GM12878 (cell line): ENCODE results near the gene TSHZ2. TPM values are rescaled to one million over a fixed set of nuclear protein-coding genes. Genes with fewer than 3 reads are reported as not detected.

Experiments used
- ATAC-seq: fragments of 200-7000 bp; cut with Tn5 transposase; 3 replicates; pipeline ENCODE4 v1.9.1; 2020; ENCODE audit warnings: mild to moderate bottlenecking, moderate library complexity
- BruUV-seq: library from RNA; stranded (reverse); fragments of 400-500 nt; replicated peaks from 2 replicates; lab custom pipeline; 2021; lab: Mats Ljungman, UMichigan
- CTCF ChIA-PET: fragments of 300-600 bp; sonication (Branson Sonifier 250); formaldehyde crosslinking; extraction: SDS; loops from one replicate; lab custom pipeline; 2021; ENCODE audit warnings: inconsistent platforms; lab: Yijun Ruan, JAX
- POLR2A ChIA-PET: fragments of 350-600 bp; formaldehyde crosslinking; extraction: SDS; loops from one replicate; lab custom pipeline; 2021; ENCODE audit warnings: inconsistent platforms; lab: Charles Lee
- RAD21 ChIA-PET: fragments of 300-600 bp; sonication (Branson Sonifier 250); formaldehyde crosslinking; loops from one replicate; lab custom pipeline; 2023; ENCODE audit warnings: antibody characterized with exemption; ENCODE audit not compliant: unreplicated experiment; lab: Charles Lee
- SMC1A ChIA-PET: fragments of 300-600 bp; sonication (Branson Sonifier 250); formaldehyde crosslinking; loops from one replicate; lab custom pipeline; 2023; ENCODE audit not compliant: unreplicated experiment, uncharacterized antibody; lab: Charles Lee
- DNase-seq: peaks from one replicate; pipeline ENCODE4 v3.0.0-alpha.2; 2011; ENCODE audit warnings: low read depth, low spot score
- FAIRE-seq: peaks from 3 replicates; lab custom pipeline; 2011; peaks lifted over from hg19 to GRCh38; lab: Jason Lieb, UNC
- H2AFZ ChIP-seq: 2 replicates; pipeline ENCODE4 v1.6.0; 2011; ENCODE audit warnings: low read depth, low read length, control low read depth; ENCODE audit not compliant: control insufficient read depth
- H3K27ac ChIP-seq: 2 replicates; pipeline ENCODE4 v1.5.1; 2011; ENCODE audit warnings: control low read depth; ENCODE audit not compliant: control insufficient read depth, insufficient read depth
- H3K27me3 ChIP-seq, 2 experiments: replicated peaks in 1 of 2; 2 replicates each; pipeline versions ENCODE4 v1.6.0 to v1.6.1; 2011; ENCODE audit warnings: low read length in 1 of 2; ENCODE audit not compliant: control insufficient read depth in 2 of 2, insufficient read depth in 2 of 2
- H3K36me3 ChIP-seq, 2 experiments: 2 replicates each; pipeline ENCODE4 v1.5.1; 2011; ENCODE audit warnings: low read length in 1 of 2; ENCODE audit not compliant: control insufficient read depth in 2 of 2, insufficient read depth in 2 of 2
- H3K4me1 ChIP-seq: 2 replicates; pipeline ENCODE4 v1.6.1; 2011; ENCODE audit warnings: mild to moderate bottlenecking, low read length, moderate library complexity, mixed read lengths; ENCODE audit not compliant: control insufficient read depth, insufficient read depth
- H3K4me2 ChIP-seq: 2 replicates; pipeline ENCODE4 v1.6.0; 2011; ENCODE audit warnings: control low read depth; ENCODE audit not compliant: control insufficient read depth, insufficient read depth
- H3K4me3 ChIP-seq: fragments of 200-600 bp; sonication (generic); 2 replicates; pipeline ENCODE4 v1.5.1; 2016
- H3K79me2 ChIP-seq: 2 replicates; pipeline ENCODE4 v1.6.0; 2011; ENCODE audit warnings: low read length; ENCODE audit not compliant: control insufficient read depth, insufficient read depth
- H3K9ac ChIP-seq: 2 replicates; pipeline ENCODE4 v1.8.0; 2011; ENCODE audit warnings: low read length, control low read depth, mixed read lengths; ENCODE audit not compliant: control insufficient read depth, insufficient read depth
- H3K9me3 ChIP-seq: replicated peaks from 3 replicates; pipeline ENCODE4 v1.5.1; 2011; ENCODE audit warnings: mild to moderate bottlenecking, low read length; ENCODE audit not compliant: control insufficient read depth, insufficient read depth
- H4K20me1 ChIP-seq: 2 replicates; pipeline ENCODE4 v1.6.0; 2011; ENCODE audit not compliant: control insufficient read depth, insufficient read depth
- BACH1 ChIP-seq: fragments of 450-650 bp; IDR thresholded peaks from 2 replicates; pipeline ENCODE4 v1.6.1; 2017; ENCODE audit warnings: mild to moderate bottlenecking, borderline replicate concordance
- CBFB ChIP-seq: IDR thresholded peaks from 2 replicates; pipeline ENCODE4 v1.6.1; 2016; ENCODE audit warnings: antibody characterized with exemption, low read depth
- FOS ChIP-seq: IDR thresholded peaks from 3 replicates; pipeline ENCODE4 v1.6.1; 2011; ENCODE audit warnings: borderline replicate concordance; ENCODE audit not compliant: insufficient read length; ENCODE audit errors: extremely low read depth
- GATAD2B ChIP-seq: fragments of 450-650 bp; conservative IDR thresholded peaks from 2 replicates; pipeline ENCODE4 v1.6.1; 2017; ENCODE audit warnings: low read depth, mild to moderate bottlenecking, moderate library complexity
- MYC ChIP-seq: IDR thresholded peaks from 2 replicates; pipeline ENCODE4 v1.6.1; 2011; ENCODE audit warnings: mild to moderate bottlenecking, low read length, moderate library complexity, inconsistent platforms; ENCODE audit not compliant: insufficient read depth, insufficient replicate concordance, insufficient read length, severe bottlenecking
- SMARCA5 ChIP-seq: fragments of 450-650 bp; IDR thresholded peaks from 2 replicates; pipeline ENCODE4 v1.6.1; 2017; ENCODE audit warnings: mild to moderate bottlenecking
- SRF ChIP-seq, 2 experiments: IDR thresholded peaks; 2 replicates each; pipeline ENCODE4 v1.6.1; 2011; ENCODE audit warnings: low read depth in 2 of 2, low read length in 2 of 2, mild to moderate bottlenecking in 1 of 2, moderate library complexity in 1 of 2
- ZSCAN29 ChIP-seq: fragments of 450-650 bp; IDR thresholded peaks from 2 replicates; pipeline ENCODE4 v1.6.1; 2017; ENCODE audit warnings: mild to moderate bottlenecking, moderate library complexity
- WGBS: methylation state at CpG from one replicate; pipeline ENCODE4 v1.1.6; 2016; ENCODE audit warnings: low lambda C conversion rate; ENCODE audit not compliant: insufficient replicate concordance, insufficient coverage; ENCODE audit errors: missing lambda C conversion rate; 5-methylcytosine and 5-hydroxymethylcytosine counted together
- in situ Hi-C: fragments of 300-500 bp; cut with MboI; formaldehyde crosslinking; loops from 9 replicates; pipeline ENCODE4 v1.14.3; 2018; ENCODE audit warnings: mixed read lengths
- intact Hi-C: fragments of 100-400 bp; cut with micrococcal nuclease; formaldehyde crosslinking; loops from one replicate; pipeline ENCODE4 v1.14.2; 2022; ENCODE audit not compliant: unreplicated experiment
- polyA plus RNA-seq, 11 experiments: library from polyadenylated mRNA; depleted of rRNA in 4 of 11; unstranded in 6 of 11; stranded (reverse) in 5 of 11; fragments of >200 nt; fragmentation: Nextera tagmentation in 4 of 11; fragmentation: Illumina TruSeq in 1 of 11; extraction: Ambion mirVana in 4 of 11; extraction: Trizol in 1 of 11; gene quantifications; 1 replicate in 1 of 11; 2 replicates in 10 of 11; pipeline versions ENCODE4 v1.2.1 to v1.2.3, GENCODE V29; 2011 to 2016; ENCODE audit warnings: inconsistent platforms in 2 of 11, missing spikeins in 2 of 11, low read depth in 1 of 11
- total RNA-seq, 4 experiments: library from RNA; depleted of rRNA in 3 of 4; stranded (reverse); fragments of >200 nt in 3 of 4; fragmentation: Illumina TruSeq in 1 of 4; extraction: Trizol in 1 of 4; gene quantifications; 2 replicates each; pipeline versions ENCODE4 v1.2.1 to v1.2.3, GENCODE V29; 2013 to 2021
- TF ChIP-seq, protein P1 (sequence below): fragments of 450-650 bp; IDR thresholded peaks from 2 replicates; pipeline ENCODE4 v1.6.1; 2017; ENCODE audit warnings: mild to moderate bottlenecking, moderate library complexity
- TF ChIP-seq, protein P2 (sequence below): IDR thresholded peaks from 2 replicates; pipeline ENCODE4 v1.6.1; 2012; ENCODE audit warnings: low read length, inconsistent platforms
- TF ChIP-seq, protein P3 (sequence below): IDR thresholded peaks from 2 replicates; pipeline ENCODE4 v1.6.1; 2012; ENCODE audit warnings: low read depth, low read length, improper control_type of control experiment
- TF ChIP-seq, protein P4 (sequence below): IDR thresholded peaks from 2 replicates; pipeline ENCODE4 v1.6.1; 2011; ENCODE audit warnings: low read depth, low read length, improper control_type of control experiment, borderline replicate concordance
- TF ChIP-seq, protein P5 (sequence below): fragments of 150-350 bp; IDR thresholded peaks from 2 replicates; pipeline ENCODE4 v1.6.1; 2016; ENCODE audit warnings: low read depth, low read length

The TSHZ2 gene
- total and polyA plus RNA-seq, 10 of the 15 experiments (the other 5 are each of a cell fraction or from before 2014, with no cell fraction given), result 0.01 to 0.86 (median 0.13) TPM; not detected in 2

DNA sequence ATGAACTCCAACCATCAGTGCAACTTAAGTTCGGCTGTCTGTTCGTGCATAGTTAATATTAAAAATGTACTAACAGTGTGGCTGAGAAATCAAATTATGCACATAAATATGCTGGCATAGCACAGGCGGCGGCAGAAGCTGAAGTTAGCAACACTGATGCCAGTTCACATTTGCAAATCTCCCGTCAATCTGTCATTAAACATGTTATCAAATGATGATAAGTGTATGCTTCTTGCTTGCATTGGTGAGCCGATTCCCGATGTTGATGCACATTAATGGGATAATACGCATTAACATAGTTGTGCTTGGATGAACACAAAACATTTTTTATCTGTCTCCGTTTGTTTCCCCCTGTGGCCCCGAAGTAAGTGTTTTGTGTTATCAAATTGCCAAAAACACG is 312.1 kb downstream of the TSHZ2 start:
- CTCF ChIA-PET, result interaction anchor here (0.8 to 1.5 kb wide), 2 partner anchors 10 to 20 kb away, joined by 3 to 4 read pairs; no protein-coding TSS in a partner anchor
- no TSS peak for BruUV-seq
- in situ Hi-C loops (no loop called here), intact Hi-C loops (no loop called here)
- H3K27me3 ChIP-seq, result peaks cover 3 to 5% of the 10 kb centered on the region in 2 experiments; a peak in 3 of 4 replicates
- H3K9ac ChIP-seq, result no peak overlapping the region
- no peaks in the 10 kb centered on the region for H3K36me3 ChIP-seq
- RAD21 ChIA-PET, result no interaction called here
- DNase-seq (no peak), FAIRE-seq (no peak), ATAC-seq (no peak)
- 68% methylated on average over 11 of the region's 11 CpGs for WGBS
- no peak overlapping the region for H3K27ac ChIP-seq
- H3K4me2 ChIP-seq, result no peak overlapping the region
- H3K79me2 ChIP-seq, result no peaks in the 10 kb centered on the region
- H2AFZ ChIP-seq, result no peak overlapping the region
- no peaks in the 10 kb centered on the region for H3K4me1 ChIP-seq
- H3K9me3 ChIP-seq, result no peaks in the 10 kb centered on the region
- no peak overlapping the region for H3K4me3 ChIP-seq
- SMC1A ChIA-PET, result no interaction called here
- POLR2A ChIA-PET, result no interaction called here
- H4K20me1 ChIP-seq, result no peaks in the 10 kb centered on the region
- TF ChIP-seq, protein P1, sequence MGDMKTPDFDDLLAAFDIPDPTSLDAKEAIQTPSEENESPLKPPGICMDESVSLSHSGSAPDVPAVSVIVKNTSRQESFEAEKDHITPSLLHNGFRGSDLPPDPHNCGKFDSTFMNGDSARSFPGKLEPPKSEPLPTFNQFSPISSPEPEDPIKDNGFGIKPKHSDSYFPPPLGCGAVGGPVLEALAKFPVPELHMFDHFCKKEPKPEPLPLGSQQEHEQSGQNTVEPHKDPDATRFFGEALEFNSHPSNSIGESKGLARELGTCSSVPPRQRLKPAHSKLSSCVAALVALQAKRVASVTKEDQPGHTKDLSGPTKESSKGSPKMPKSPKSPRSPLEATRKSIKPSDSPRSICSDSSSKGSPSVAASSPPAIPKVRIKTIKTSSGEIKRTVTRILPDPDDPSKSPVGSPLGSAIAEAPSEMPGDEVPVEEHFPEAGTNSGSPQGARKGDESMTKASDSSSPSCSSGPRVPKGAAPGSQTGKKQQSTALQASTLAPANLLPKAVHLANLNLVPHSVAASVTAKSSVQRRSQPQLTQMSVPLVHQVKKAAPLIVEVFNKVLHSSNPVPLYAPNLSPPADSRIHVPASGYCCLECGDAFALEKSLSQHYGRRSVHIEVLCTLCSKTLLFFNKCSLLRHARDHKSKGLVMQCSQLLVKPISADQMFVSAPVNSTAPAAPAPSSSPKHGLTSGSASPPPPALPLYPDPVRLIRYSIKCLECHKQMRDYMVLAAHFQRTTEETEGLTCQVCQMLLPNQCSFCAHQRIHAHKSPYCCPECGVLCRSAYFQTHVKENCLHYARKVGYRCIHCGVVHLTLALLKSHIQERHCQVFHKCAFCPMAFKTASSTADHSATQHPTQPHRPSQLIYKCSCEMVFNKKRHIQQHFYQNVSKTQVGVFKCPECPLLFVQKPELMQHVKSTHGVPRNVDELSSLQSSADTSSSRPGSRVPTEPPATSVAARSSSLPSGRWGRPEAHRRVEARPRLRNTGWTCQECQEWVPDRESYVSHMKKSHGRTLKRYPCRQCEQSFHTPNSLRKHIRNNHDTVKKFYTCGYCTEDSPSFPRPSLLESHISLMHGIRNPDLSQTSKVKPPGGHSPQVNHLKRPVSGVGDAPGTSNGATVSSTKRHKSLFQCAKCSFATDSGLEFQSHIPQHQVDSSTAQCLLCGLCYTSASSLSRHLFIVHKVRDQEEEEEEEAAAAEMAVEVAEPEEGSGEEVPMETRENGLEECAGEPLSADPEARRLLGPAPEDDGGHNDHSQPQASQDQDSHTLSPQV, result no peak
- TF ChIP-seq, protein P2, sequence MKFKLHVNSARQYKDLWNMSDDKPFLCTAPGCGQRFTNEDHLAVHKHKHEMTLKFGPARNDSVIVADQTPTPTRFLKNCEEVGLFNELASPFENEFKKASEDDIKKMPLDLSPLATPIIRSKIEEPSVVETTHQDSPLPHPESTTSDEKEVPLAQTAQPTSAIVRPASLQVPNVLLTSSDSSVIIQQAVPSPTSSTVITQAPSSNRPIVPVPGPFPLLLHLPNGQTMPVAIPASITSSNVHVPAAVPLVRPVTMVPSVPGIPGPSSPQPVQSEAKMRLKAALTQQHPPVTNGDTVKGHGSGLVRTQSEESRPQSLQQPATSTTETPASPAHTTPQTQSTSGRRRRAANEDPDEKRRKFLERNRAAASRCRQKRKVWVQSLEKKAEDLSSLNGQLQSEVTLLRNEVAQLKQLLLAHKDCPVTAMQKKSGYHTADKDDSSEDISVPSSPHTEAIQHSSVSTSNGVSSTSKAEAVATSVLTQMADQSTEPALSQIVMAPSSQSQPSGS, result no peak
- TF ChIP-seq CBFB (no peak), SRF (IDR thresholded peaks at IDR 0.05; ENCODE audit: low read depth in 2 of 2, low read length in 2 of 2) (no peak), MYC (no peak), SMARCA5 (no peak), FOS (no peak), BACH1 (no peak), GATAD2B (no peak), ZSCAN29 (no peak)
- TF ChIP-seq, protein P3, sequence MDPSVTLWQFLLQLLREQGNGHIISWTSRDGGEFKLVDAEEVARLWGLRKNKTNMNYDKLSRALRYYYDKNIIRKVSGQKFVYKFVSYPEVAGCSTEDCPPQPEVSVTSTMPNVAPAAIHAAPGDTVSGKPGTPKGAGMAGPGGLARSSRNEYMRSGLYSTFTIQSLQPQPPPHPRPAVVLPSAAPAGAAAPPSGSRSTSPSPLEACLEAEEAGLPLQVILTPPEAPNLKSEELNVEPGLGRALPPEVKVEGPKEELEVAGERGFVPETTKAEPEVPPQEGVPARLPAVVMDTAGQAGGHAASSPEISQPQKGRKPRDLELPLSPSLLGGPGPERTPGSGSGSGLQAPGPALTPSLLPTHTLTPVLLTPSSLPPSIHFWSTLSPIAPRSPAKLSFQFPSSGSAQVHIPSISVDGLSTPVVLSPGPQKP, result no peak
- TF ChIP-seq, protein P4, sequence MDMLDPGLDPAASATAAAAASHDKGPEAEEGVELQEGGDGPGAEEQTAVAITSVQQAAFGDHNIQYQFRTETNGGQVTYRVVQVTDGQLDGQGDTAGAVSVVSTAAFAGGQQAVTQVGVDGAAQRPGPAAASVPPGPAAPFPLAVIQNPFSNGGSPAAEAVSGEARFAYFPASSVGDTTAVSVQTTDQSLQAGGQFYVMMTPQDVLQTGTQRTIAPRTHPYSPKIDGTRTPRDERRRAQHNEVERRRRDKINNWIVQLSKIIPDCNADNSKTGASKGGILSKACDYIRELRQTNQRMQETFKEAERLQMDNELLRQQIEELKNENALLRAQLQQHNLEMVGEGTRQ, result no peak
- TF ChIP-seq, protein P5, sequence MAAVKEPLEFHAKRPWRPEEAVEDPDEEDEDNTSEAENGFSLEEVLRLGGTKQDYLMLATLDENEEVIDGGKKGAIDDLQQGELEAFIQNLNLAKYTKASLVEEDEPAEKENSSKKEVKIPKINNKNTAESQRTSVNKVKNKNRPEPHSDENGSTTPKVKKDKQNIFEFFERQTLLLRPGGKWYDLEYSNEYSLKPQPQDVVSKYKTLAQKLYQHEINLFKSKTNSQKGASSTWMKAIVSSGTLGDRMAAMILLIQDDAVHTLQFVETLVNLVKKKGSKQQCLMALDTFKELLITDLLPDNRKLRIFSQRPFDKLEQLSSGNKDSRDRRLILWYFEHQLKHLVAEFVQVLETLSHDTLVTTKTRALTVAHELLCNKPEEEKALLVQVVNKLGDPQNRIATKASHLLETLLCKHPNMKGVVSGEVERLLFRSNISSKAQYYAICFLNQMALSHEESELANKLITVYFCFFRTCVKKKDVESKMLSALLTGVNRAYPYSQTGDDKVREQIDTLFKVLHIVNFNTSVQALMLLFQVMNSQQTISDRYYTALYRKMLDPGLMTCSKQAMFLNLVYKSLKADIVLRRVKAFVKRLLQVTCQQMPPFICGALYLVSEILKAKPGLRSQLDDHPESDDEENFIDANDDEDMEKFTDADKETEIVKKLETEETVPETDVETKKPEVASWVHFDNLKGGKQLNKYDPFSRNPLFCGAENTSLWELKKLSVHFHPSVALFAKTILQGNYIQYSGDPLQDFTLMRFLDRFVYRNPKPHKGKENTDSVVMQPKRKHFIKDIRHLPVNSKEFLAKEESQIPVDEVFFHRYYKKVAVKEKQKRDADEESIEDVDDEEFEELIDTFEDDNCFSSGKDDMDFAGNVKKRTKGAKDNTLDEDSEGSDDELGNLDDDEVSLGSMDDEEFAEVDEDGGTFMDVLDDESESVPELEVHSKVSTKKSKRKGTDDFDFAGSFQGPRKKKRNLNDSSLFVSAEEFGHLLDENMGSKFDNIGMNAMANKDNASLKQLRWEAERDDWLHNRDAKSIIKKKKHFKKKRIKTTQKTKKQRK, result no peak
